BE2C (cell line): Measurements from ENCODE around the gene MAPKAP1.

Experiments
- DNase-seq: peaks from one replicate; pipeline ENCODE4 v3.0.0-alpha.2; 2020
- H3K27me3 ChIP-seq: fragments of 250-450 bp; sonication (Bioruptor Pico); 2 replicates; pipeline ENCODE4 v1.5.1; 2020; ENCODE audit warnings: mild to moderate bottlenecking
- H3K36me3 ChIP-seq: fragments of 250-450 bp; sonication (Bioruptor Pico); 2 replicates; pipeline ENCODE4 v1.5.1; 2020; ENCODE audit warnings: mild to moderate bottlenecking
- H3K4me1 ChIP-seq: fragments of 250-450 bp; sonication (Bioruptor Pico); 2 replicates; pipeline ENCODE4 v1.5.1; 2020
- H3K4me3 ChIP-seq: 2 replicates; pipeline ENCODE4 v1.5.1; 2011; ENCODE audit warnings: low read depth, low read length
- H3K9me3 ChIP-seq: fragments of 250-450 bp; sonication (Bioruptor Pico); 2 replicates; pipeline ENCODE4 v1.5.1; 2020
- TF ChIP-seq, protein P1 (sequence below): IDR thresholded peaks from 2 replicates; pipeline ENCODE4 v1.5.1; 2012; ENCODE audit warnings: mild to moderate bottlenecking, low read depth, low read length

The MAPKAP1 gene

DNA sequence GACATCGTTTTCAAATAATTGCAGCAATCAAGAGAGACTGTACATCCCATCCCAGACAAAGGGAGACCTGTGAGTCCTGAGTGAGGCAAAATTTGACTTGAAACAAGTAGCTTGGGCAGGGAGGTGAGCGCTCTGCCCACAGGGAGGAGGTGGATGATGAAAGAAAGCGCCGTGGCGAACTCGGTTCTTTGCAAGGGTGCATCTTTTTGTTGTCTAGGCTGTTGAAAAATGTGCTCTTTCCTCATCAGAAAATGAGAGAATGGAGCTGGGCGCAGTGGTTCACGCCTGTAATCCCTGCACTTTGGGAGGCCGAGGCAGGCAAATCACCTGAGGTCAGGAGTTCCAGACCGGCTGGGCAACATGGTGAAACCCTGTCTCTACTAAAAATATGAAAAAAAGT lies 294.8 kb downstream of the MAPKAP1 start:
- Histone ChIP-seq H3K36me3 (no peaks in the 10 kb centered on the region), H3K4me1 (no peaks in the 10 kb centered on the region), H3K4me3 (no peak overlapping the region), H3K27me3 (no peaks in the 10 kb centered on the region), H3K9me3 (no peaks in the 10 kb centered on the region)
- TF ChIP-seq, protein P1, sequence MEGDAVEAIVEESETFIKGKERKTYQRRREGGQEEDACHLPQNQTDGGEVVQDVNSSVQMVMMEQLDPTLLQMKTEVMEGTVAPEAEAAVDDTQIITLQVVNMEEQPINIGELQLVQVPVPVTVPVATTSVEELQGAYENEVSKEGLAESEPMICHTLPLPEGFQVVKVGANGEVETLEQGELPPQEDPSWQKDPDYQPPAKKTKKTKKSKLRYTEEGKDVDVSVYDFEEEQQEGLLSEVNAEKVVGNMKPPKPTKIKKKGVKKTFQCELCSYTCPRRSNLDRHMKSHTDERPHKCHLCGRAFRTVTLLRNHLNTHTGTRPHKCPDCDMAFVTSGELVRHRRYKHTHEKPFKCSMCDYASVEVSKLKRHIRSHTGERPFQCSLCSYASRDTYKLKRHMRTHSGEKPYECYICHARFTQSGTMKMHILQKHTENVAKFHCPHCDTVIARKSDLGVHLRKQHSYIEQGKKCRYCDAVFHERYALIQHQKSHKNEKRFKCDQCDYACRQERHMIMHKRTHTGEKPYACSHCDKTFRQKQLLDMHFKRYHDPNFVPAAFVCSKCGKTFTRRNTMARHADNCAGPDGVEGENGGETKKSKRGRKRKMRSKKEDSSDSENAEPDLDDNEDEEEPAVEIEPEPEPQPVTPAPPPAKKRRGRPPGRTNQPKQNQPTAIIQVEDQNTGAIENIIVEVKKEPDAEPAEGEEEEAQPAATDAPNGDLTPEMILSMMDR, result no peak
- DNase-seq, result no peak

DNA sequence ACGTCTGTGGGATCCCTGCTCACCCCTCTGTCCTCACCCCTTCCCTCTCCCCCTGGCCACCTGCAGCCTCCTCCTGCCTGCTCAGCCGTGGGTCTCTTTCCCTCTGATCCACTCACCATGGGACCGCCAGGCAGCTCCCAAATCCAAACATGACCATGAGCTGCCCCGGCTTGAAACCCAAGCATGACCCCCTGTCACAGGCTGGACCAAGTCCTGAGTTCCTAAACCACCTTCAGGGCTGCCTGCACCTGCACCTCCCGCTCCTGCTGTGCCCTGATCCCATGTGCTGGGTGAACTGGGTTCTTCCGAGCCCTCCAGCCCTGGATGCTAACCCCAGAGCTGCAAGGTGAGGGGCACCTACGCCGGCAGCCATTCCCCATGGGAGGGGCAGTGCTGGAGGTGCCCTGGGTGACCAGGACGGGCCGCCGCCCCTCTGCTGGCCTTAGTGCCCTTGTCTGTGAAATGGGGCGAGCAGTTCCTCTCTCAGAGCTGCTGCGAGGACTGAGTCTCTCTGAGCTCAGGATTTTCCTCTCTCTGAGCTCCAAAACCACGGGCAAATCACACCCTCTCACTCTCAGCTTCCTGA lies 295.7 kb downstream of the MAPKAP1 start:
- TF ChIP-seq, protein P1, result no peak
- no peak for DNase-seq
- Histone ChIP-seq H3K4me1 (no peaks in the 10 kb centered on the region), H3K36me3 (no peaks in the 10 kb centered on the region), H3K9me3 (no peaks in the 10 kb centered on the region), H3K4me3 (no peak overlapping the region), H3K27me3 (no peaks in the 10 kb centered on the region)

DNA sequence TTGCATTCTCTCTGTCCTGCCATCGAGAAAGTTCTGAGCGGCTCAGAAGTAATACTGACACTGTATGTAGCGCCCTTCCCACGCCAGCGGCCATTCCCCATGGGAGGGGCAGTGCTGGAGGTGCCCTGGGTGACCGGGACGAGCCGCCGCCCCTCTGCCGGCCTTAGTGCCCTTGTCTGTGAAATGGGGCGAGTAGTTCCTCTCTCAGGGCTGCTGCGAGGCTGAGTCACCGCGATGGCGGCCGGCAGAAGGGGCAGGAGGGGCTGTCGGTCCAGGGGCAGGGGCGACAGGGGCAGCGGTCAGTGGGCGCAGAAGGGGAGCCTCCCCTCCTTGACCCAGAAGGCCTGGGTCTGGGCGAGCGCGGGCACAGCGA lies 296.5 kb downstream of the MAPKAP1 start:
- Histone ChIP-seq H3K9me3 (no peaks in the 10 kb centered on the region), H3K4me3 (no peak overlapping the region), H3K27me3 (no peaks in the 10 kb centered on the region), H3K36me3 (no peaks in the 10 kb centered on the region), H3K4me1 (no peaks in the 10 kb centered on the region)
- no peak for DNase-seq
- TF ChIP-seq, protein P1, result no peak

DNA sequence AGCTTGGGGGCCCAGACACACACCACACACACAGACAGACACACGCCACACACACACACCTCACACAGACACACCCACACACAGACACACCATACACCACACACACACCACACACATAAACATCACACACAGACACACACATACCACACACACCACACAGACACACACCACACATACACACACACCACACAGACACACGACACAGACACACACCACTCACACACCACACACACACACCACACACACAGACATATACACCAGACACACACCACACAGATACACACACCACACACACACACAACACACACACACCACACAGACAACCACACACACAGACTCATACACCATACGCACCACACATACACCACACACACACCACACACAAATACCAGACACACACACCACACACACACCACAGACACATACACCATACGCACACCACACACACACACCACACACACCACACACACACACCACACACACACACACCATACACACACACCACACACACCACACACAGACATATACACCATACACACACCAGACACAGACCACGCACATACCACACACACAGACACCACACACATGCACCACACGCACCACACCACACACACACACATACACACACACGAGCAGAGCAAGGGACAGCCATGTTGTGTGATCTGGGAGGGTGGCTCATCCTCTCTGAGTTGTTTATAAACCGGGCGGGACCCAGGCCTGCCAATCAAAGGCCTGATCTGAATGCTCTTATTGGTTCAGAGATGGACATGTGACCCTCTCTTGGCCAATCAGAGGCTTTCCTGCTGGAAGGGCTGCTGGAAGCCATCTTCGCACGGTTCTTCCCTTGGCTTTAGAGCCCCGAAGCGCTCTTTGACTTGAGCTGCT lies 297.1 kb downstream of the MAPKAP1 start:
- no peaks in the 10 kb centered on the region for H3K36me3 ChIP-seq
- DNase-seq, result peak; percentile 65
- TF ChIP-seq, protein P1, result no peak
- H3K4me1 ChIP-seq, result no peaks in the 10 kb centered on the region
- no peak overlapping the region for H3K4me3 ChIP-seq
- H3K9me3 ChIP-seq, result no peaks in the 10 kb centered on the region
- H3K27me3 ChIP-seq, result no peaks in the 10 kb centered on the region

DNA sequence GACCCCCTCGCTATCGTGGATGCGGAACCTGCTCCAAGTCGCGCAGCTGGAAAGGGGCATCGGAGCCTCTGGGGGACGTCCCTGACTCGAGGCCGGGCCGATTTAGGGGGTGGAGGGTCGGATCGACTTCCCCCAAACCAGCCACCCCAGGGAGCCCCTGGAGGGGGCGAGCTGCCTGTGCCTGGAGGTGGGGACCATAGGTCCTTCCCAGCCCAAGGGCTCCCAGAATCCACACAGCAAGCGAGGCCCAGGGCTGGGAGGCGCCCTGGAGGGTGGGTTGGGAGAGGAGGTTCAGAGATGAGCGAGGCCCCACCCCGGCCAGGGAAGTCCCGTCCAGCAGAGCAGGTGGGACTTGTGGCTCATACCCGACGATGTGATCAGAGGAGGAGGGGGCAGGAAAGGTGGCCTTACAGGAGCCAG lies 297.8 kb downstream of the MAPKAP1 start:
- no peaks in the 10 kb centered on the region for H3K4me1 ChIP-seq
- TF ChIP-seq, protein P1, result no peak
- H3K27me3 ChIP-seq, result no peaks in the 10 kb centered on the region
- DNase-seq, result no peak
- H3K36me3 ChIP-seq, result no peaks in the 10 kb centered on the region
- H3K9me3 ChIP-seq, result no peaks in the 10 kb centered on the region
- no peak overlapping the region for H3K4me3 ChIP-seq
